HepG2 (cell line): Measurements from ENCODE around the gene ASPRV1. TPM values are rescaled to one million over a fixed set of nuclear protein-coding genes. Genes with fewer than 3 reads are reported as not detected.

Source experiments
- CCAR2 ChIP-seq: fragments of 200-400 bp; formaldehyde crosslinking; optimal IDR thresholded peaks from 2 replicates; pipeline ENCODE3; 2018; ENCODE audit warnings: low read depth, mild to moderate bottlenecking, low read length, moderate library complexity
- ETV5 ChIP-seq: IDR thresholded peaks from 2 replicates; pipeline ENCODE4 v1.6.1; 2018; ENCODE audit warnings: missing biosample characterization, missing genetic modification reagents, inconsistent platforms, borderline replicate concordance
- GFI1 ChIP-seq: sonication (generic); formaldehyde crosslinking; IDR thresholded peaks from 2 replicates; pipeline ENCODE4 v1.5.0; 2020; ENCODE audit warnings: missing genetic modification reagents, mild to moderate bottlenecking, borderline replicate concordance
- IKZF5 ChIP-seq: IDR thresholded peaks from 2 replicates; pipeline ENCODE4 v1.6.1; 2018; ENCODE audit warnings: missing genetic modification reagents, mild to moderate bottlenecking, missing compliant biosample characterization
- NONO ChIP-seq, 2 experiments: fragments of 450-650 bp in 1 of 2; sonication (generic) in 1 of 2; formaldehyde crosslinking in 1 of 2; IDR thresholded peaks in 1 of 2; conservative IDR thresholded peaks in 1 of 2; 2 replicates each; pipeline versions ENCODE4 v1.6.1 to v1.8.0; 2017 to 2022; ENCODE audit warnings: mild to moderate bottlenecking in 1 of 2, missing genetic modification reagents in 1 of 2, moderate library complexity in 1 of 2
- PHB2 ChIP-seq: fragments of 450-650 bp; IDR thresholded peaks from 2 replicates; pipeline ENCODE4 v1.6.1; 2018; ENCODE audit not compliant: partially characterized antibody
- RXRA ChIP-seq: sonication (generic); formaldehyde crosslinking; IDR thresholded peaks from 2 replicates; pipeline ENCODE4 v1.5.1; 2020; ENCODE audit warnings: missing genetic modification reagents
- USF2 ChIP-seq, 2 experiments: sonication (generic) in 1 of 2; formaldehyde crosslinking in 1 of 2; IDR thresholded peaks; 2 replicates each; pipeline versions ENCODE4 v1.5.1 to v1.6.1; 2011 to 2020; ENCODE audit warnings: borderline replicate concordance in 1 of 2, low read depth in 1 of 2, low read length in 1 of 2, mild to moderate bottlenecking in 1 of 2, missing genetic modification reagents in 1 of 2, moderate library complexity in 1 of 2
- ZC3H4 ChIP-seq: sonication (generic); formaldehyde crosslinking; IDR thresholded peaks from 2 replicates; pipeline ENCODE4 v1.4.0; 2020; ENCODE audit warnings: missing genetic modification reagents, borderline replicate concordance
- ZNF367 ChIP-seq: sonication (generic); formaldehyde crosslinking; IDR thresholded peaks from 2 replicates; pipeline ENCODE4 v1.4.0; 2020; ENCODE audit warnings: missing genetic modification reagents, borderline replicate concordance
- ZNF546 ChIP-seq: sonication (generic); formaldehyde crosslinking; conservative IDR thresholded peaks from 2 replicates; pipeline ENCODE4 v1.8.1; 2023; ENCODE audit warnings: mild to moderate bottlenecking, missing genetic modification reagents
- ZNF772 ChIP-seq: sonication (generic); formaldehyde crosslinking; IDR thresholded peaks from 2 replicates; pipeline ENCODE4 v1.5.0; 2020; ENCODE audit warnings: mild to moderate bottlenecking, missing genetic modification reagents
- ZSCAN25 ChIP-seq: sonication (generic); formaldehyde crosslinking; IDR thresholded peaks from 2 replicates; pipeline ENCODE4 v1.8.0; 2022; ENCODE audit warnings: mild to moderate bottlenecking, missing genetic modification reagents
- polyA plus RNA-seq, 8 experiments: library from polyadenylated mRNA; depleted of rRNA in 3 of 8; stranded (reverse) in 7 of 8; unstranded in 1 of 8; fragments of >200 nt; fragmentation: Illumina TruSeq in 4 of 8; extraction: Trizol in 4 of 8; gene quantifications; 2 replicates each; pipeline versions ENCODE4 v1.2.1 to v1.2.3, GENCODE V29; 2011 to 2016; ENCODE audit warnings: low read depth in 4 of 8, missing spikeins in 1 of 8, mixed read lengths in 1 of 8; ENCODE audit not compliant: insufficient read depth in 1 of 8
- total RNA-seq, 5 experiments: library from RNA; depleted of rRNA; stranded (reverse); fragments of >200 nt; fragmentation: Illumina TruSeq; extraction: Trizol; gene quantifications; 2 replicates each; pipeline ENCODE4 v1.2.3, GENCODE V29; 2016; ENCODE audit warnings: low read depth in 1 of 5

ASPRV1 gene
- total and polyA plus RNA-seq, 2 of the 13 experiments (the other 11 are each of a cell fraction or from before 2014, with no cell fraction given), result 0.40 to 0.48 TPM

GRCh38 chr2:69964353-69964841, 3.0 kb upstream of the ASPRV1 start (continued):
- TF ChIP-seq RXRA (CRISPR knock-in tag) (no peak), USF2 (IDR thresholded peaks at IDR 0.05; ENCODE audit: low read depth, low read length) (no peak), USF2 (CRISPR knock-in tag; IDR thresholded peaks at IDR 0.05; ENCODE audit: borderline replicate concordance) (no peak), IKZF5 (CRISPR knock-in tag) (no peak), ZSCAN25 (CRISPR knock-in tag) (no peak), ZC3H4 (no peak), GFI1 (peak; percentile 47; the same call in 1 of the 2 replicates), ZNF546 (no peak), ZNF367 (CRISPR knock-in tag) (no peak), ZNF772 (CRISPR knock-in tag) (no peak), NONO (IDR thresholded peaks at IDR 0.05) (no peak), NONO (CRISPR knock-in tag; conservative IDR thresholded peaks at IDR 0.05) (no peak), PHB2 (no peak), ETV5 (peak; percentile 68; the same call in 1 of the 2 replicates), CCAR2 (no peak)
